PC-9 (cell line): ENCODE results near the gene WWC2.

Experiments used
- EZH2 ChIP-seq: fragments of 200-600 bp; sonication (generic); IDR thresholded peaks from 2 replicates; pipeline ENCODE4 v1.8.0; 2017; ENCODE audit warnings: antibody characterized with exemption, low read depth
- TF ChIP-seq, protein P1 (sequence below): fragments of 200-600 bp; sonication (generic); conservative IDR thresholded peaks from 2 replicates; pipeline ENCODE4 v1.6.1; 2017; ENCODE audit warnings: mixed run types, antibody characterized with exemption, mild to moderate bottlenecking, moderate library complexity

GRCh38 chr4:183142571-183143550, 43.8 kb downstream of the WWC2 start:
- TF ChIP-seq, protein P1, sequence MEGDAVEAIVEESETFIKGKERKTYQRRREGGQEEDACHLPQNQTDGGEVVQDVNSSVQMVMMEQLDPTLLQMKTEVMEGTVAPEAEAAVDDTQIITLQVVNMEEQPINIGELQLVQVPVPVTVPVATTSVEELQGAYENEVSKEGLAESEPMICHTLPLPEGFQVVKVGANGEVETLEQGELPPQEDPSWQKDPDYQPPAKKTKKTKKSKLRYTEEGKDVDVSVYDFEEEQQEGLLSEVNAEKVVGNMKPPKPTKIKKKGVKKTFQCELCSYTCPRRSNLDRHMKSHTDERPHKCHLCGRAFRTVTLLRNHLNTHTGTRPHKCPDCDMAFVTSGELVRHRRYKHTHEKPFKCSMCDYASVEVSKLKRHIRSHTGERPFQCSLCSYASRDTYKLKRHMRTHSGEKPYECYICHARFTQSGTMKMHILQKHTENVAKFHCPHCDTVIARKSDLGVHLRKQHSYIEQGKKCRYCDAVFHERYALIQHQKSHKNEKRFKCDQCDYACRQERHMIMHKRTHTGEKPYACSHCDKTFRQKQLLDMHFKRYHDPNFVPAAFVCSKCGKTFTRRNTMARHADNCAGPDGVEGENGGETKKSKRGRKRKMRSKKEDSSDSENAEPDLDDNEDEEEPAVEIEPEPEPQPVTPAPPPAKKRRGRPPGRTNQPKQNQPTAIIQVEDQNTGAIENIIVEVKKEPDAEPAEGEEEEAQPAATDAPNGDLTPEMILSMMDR: no peak
- no peak for TF ChIP-seq EZH2
